ENCODE measurements around the gene FKBP2.

DNA sequence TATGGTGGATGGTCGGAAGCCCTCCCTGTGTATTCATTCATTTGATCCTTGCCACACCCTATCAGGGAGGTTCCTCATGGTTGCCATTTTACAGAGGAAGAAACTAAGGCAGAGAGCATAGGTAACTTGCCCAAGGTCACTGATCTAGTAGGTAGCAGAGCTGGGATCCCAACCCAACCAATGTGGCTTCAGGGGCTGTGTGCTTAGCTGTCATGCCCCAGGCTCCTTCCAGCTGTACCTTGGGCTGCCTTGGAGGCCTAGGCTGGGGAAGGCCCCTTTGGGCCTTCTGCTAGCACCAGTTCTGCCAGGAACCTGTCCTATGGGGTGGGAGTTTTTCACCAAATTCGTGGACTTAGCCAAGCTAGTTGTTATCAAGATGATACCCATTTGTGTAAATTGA lies 34.9 kb downstream of the FKBP2 start:
- TF ChIP-seq, protein P1, sequence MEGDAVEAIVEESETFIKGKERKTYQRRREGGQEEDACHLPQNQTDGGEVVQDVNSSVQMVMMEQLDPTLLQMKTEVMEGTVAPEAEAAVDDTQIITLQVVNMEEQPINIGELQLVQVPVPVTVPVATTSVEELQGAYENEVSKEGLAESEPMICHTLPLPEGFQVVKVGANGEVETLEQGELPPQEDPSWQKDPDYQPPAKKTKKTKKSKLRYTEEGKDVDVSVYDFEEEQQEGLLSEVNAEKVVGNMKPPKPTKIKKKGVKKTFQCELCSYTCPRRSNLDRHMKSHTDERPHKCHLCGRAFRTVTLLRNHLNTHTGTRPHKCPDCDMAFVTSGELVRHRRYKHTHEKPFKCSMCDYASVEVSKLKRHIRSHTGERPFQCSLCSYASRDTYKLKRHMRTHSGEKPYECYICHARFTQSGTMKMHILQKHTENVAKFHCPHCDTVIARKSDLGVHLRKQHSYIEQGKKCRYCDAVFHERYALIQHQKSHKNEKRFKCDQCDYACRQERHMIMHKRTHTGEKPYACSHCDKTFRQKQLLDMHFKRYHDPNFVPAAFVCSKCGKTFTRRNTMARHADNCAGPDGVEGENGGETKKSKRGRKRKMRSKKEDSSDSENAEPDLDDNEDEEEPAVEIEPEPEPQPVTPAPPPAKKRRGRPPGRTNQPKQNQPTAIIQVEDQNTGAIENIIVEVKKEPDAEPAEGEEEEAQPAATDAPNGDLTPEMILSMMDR (IDR thresholded peaks at IDR 0.05), result no peak
- TF ChIP-seq POLR2A (IDR thresholded peaks at IDR 0.05) (no peak), POLR2AphosphoS5 (IDR thresholded peaks at IDR 0.05) (no peak), EP300 (IDR thresholded peaks at IDR 0.05) (no peak)
